Heart left ventricle (tissue), 16 donors: Measurements from ENCODE around the gene CBLIF. TPM values are rescaled to one million over a fixed set of nuclear protein-coding genes. Genes with fewer than 3 reads are reported as not detected.

ENCODE experiments used
- ATAC-seq, 4 donors: fragments of 200-7000 bp; cut with Tn5 transposase; one replicate each; pipeline ENCODE4 v1.9.1; 2020 to 2022; ENCODE audit warnings: moderate library complexity in 4 of 4, mild to moderate bottlenecking in 3 of 4, moderate number of reproducible peaks in 1 of 4
- DNase-seq, 5 donors: peaks; one replicate each; pipeline ENCODE4 v3.0.0-alpha.2; 2020
- H3K27ac ChIP-seq, 12 donors: fragments of 200-600 bp; sonication (generic) in 4 of 12; one replicate each; pipeline versions ENCODE4 v1.5.0 to v1.8.0; 2016 to 2022; ENCODE audit warnings: mild to moderate bottlenecking in 2 of 12
- H3K27me3 ChIP-seq, 9 donors: fragments of 200-600 bp; sonication (generic) in 2 of 9; one replicate each; pipeline versions ENCODE4 v1.5.1 to v1.8.0; 2016 to 2022; ENCODE audit warnings: mild to moderate bottlenecking in 3 of 9
- H3K36me3 ChIP-seq, 9 donors: fragments of 200-600 bp; sonication (generic) in 2 of 9; one replicate each; pipeline versions ENCODE4 v1.5.0 to v1.8.0; 2018 to 2022; ENCODE audit warnings: mild to moderate bottlenecking in 2 of 9
- H3K4me1 ChIP-seq, 12 donors: fragments of 200-600 bp; sonication (generic) in 4 of 12; one replicate each; pipeline versions ENCODE4 v1.5.0 to v1.8.0; 2016 to 2022; ENCODE audit warnings: mild to moderate bottlenecking in 3 of 12
- H3K4me3 ChIP-seq, 12 donors: fragments of 200-600 bp; sonication (generic) in 4 of 12; one replicate each; pipeline versions ENCODE4 v1.5.0 to v1.8.0; 2017 to 2022; ENCODE audit warnings: mild to moderate bottlenecking in 9 of 12, moderate library complexity in 4 of 12
- H3K9me3 ChIP-seq, 12 donors: fragments of 200-600 bp; sonication (generic) in 4 of 12; one replicate each; pipeline versions ENCODE4 v1.5.0 to v1.8.0; 2016 to 2022; ENCODE audit warnings: mild to moderate bottlenecking in 1 of 12
- POLR2A ChIP-seq, 2 donors: fragments of 450-650 bp; IDR thresholded peaks; one replicate each; pipeline ENCODE4 v1.6.1; 2017; ENCODE audit warnings: antibody characterized with exemption in 2 of 2, mild to moderate bottlenecking in 2 of 2, moderate library complexity in 2 of 2
- WGBS, 4 donors: extraction: QIAGEN DNeasy Blood & Tissue Kit in 2 of 4; methylation state at CpG; one replicate each; pipeline versions ENCODE4 v1.1.5 to v1.1.7; 2013 to 2018; 5-methylcytosine and 5-hydroxymethylcytosine counted together
- intact Hi-C, 10 donors: fragments of 100-400 bp; cut with DNase I; formaldehyde crosslinking; loops; one replicate each; pipeline versions ENCODE4 v1.11.1 to v1.14.2; 2022
- polyA plus RNA-seq, 2 donors: library from polyadenylated mRNA; stranded (reverse); fragments of 200-250 nt; gene quantifications; one replicate each; pipeline ENCODE4 v1.2.3, GENCODE V29; 2013
- total RNA-seq, 9 donors: library from RNA; depleted of rRNA in 2 of 9; stranded (reverse); fragments of >200 nt in 2 of 9; fragmentation: NEBNext Ultra II Directional in 3 of 9; extraction: Animal tissue kit (Norgen Biotek cat#: 25700) in 3 of 9; gene quantifications; one replicate each; pipeline versions ENCODE4 v1.1.0 to v1.2.4, GENCODE V29; 2016 to 2023
- TF ChIP-seq, protein P1 (sequence below), 12 donors: fragments of 200-600 bp; sonication (generic) in 4 of 12; IDR thresholded peaks; one replicate each; pipeline versions ENCODE4 v1.5.0 to v1.8.0; 2018 to 2022; ENCODE audit warnings: antibody characterized with exemption in 12 of 12, mild to moderate bottlenecking in 5 of 12
- donor health status: ischemic (EF 13 %, LVEDD 7.1; RV severe dilation, severe dysfunction).
- donor health status: healthy with polysubstance abuse.
- donor health status: DM: no; HTN: yes; CAD: no.
- donor health status: DM: no; HTN: no; CAD: no.
- donor health status: ischemic (EF 25% LVEDD 6.9; RV normal size, moderate dysfunction).
- donor health status: ischemic (EF 25% LVEDD 5.7; RV mildly dilated, moderate dysfunction).
- donor health status: healthy.
- donor health status: DM: yes; HTN: yes; CAD: no.
- donor health status: ischemic (EF 35%, LVEDD 5.7; RV mildly dilated, moderate dysfunction).
- donor health status: nonischemic (EF 11% LVEDD 7.7; RV severe dilation, severe dysfunction).
- donor health status: DM: yes; HTN: yes; CAD: no.
- donor health status: PGD.
- donor health status: ischemic (EF 29% LVEDD 5.4; RV normal size, mild dysfunction).
- donor health status: nonischemic (EF 23%, LVEDD 6.1; RV moderate dilation, normal function).

Gene CBLIF
- total and polyA plus RNA-seq, 11 donors, result not detected

DNA sequence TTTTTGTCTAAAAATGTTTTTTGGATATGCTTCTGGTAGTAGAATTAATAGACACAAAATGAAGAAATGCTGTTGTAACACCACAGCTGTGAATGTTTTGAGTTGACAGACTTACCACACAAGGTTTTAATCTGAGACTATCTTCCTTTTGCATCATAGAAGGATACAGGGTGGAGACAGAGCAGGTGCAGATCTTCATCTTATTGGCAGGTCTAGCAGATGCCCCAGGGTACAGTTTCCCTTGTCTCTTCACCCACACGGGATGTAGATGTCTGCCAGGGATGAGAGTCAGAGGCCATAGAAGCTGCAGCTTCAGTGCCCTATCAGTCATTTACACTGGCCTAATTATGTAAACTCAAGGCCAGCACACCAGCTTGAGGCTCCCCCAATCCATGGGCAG, 34.3 kb upstream of the CBLIF start:
- no peak overlapping the region for H3K4me3 ChIP-seq
- intact Hi-C loops, result no loop called here
- H3K9me3 ChIP-seq, result no peaks in the 10 kb centered on the region
- ATAC-seq (no peak), DNase-seq (no peak)
- TF ChIP-seq POLR2A (IDR thresholded peaks at IDR 0.05), result no peak
- TF ChIP-seq, protein P1, sequence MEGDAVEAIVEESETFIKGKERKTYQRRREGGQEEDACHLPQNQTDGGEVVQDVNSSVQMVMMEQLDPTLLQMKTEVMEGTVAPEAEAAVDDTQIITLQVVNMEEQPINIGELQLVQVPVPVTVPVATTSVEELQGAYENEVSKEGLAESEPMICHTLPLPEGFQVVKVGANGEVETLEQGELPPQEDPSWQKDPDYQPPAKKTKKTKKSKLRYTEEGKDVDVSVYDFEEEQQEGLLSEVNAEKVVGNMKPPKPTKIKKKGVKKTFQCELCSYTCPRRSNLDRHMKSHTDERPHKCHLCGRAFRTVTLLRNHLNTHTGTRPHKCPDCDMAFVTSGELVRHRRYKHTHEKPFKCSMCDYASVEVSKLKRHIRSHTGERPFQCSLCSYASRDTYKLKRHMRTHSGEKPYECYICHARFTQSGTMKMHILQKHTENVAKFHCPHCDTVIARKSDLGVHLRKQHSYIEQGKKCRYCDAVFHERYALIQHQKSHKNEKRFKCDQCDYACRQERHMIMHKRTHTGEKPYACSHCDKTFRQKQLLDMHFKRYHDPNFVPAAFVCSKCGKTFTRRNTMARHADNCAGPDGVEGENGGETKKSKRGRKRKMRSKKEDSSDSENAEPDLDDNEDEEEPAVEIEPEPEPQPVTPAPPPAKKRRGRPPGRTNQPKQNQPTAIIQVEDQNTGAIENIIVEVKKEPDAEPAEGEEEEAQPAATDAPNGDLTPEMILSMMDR (IDR thresholded peaks at IDR 0.05), result no peak
- WGBS, 4 donors, result 58 to 72% (median 63%) methylated on average over 1 of the region's 1 CpG
- H3K4me1 ChIP-seq, result no peaks in the 10 kb centered on the region
- H3K27me3 ChIP-seq, result no peaks in the 10 kb centered on the region
- no peak overlapping the region for H3K27ac ChIP-seq
- no peaks in the 10 kb centered on the region for H3K36me3 ChIP-seq

DNA sequence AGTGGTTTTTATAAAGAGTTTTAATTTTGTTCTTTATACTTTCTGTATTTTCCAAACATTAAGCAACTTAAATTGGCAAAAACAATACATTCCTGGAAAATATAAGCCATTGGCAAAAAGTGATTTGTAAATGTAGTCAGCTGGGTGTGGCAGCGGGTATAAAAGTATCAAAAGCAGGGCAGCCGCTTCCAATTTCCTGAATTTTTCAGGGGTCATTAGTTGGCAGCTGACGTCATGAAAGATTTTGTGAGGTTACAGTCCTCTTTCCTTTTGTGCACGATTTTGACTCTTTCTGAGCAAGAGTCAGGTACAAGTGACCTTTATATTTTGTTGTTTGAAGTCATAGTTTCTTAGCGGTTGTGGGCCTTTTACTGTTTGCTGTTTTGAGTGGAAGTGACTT, 33.3 kb upstream of the CBLIF start, which contains the start of gene OOSP3:
TSS of gene OOSP3 (plus strand) at position 208 of the 400 bp plus-strand sequence. CDS start at position 235, 27 bp downstream.
- intact Hi-C loops, result no loop called here
- Histone ChIP-seq H3K4me3 (no peak within 1 kb of the TSS), H3K36me3 (no peaks in the 10 kb centered on the region), H3K9me3 (no peaks in the 10 kb centered on the region), H3K27ac (no peak within 1 kb of the TSS), H3K4me1 (no peaks in the 10 kb centered on the region), H3K27me3 (no peaks in the 10 kb centered on the region)
- TF ChIP-seq, protein P1 (IDR thresholded peaks at IDR 0.05), result no peak
- TF ChIP-seq POLR2A (IDR thresholded peaks at IDR 0.05), result no peak
- ATAC-seq, result no peak
- 71 to 81% (median 79%) methylated on average over 5 of the region's 5 CpGs for WGBS, 4 donors
- DNase-seq, result no peak

DNA sequence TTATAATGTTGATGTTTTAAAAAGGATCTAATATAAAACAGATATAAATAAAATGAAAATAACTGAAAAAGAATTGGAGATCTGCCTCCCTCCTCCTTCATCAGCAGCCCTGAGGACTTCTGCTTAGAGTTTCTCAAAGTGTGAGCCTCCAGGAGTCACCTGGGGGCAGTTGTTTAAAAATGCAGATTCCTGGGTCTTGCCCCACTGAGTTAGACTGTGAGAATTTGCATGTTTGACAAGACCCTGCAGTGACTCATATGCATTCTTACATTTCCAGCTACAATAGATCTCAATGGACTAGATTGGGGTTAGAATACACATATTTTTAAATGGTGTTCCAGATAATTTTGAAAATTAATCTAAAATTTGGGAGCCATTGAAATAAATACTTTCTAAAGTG, 32.5 kb upstream of the CBLIF start:
- TF ChIP-seq, protein P1 (IDR thresholded peaks at IDR 0.05), result no peak
- no peak for TF ChIP-seq POLR2A (IDR thresholded peaks at IDR 0.05)
- H3K27ac ChIP-seq, result no peak overlapping the region
- DNase-seq (no peak), ATAC-seq (no peak)
- no peaks in the 10 kb centered on the region for H3K9me3 ChIP-seq
- no peaks in the 10 kb centered on the region for H3K27me3 ChIP-seq
- H3K4me3 ChIP-seq, result no peak overlapping the region
- no peaks in the 10 kb centered on the region for H3K4me1 ChIP-seq
- no peaks in the 10 kb centered on the region for H3K36me3 ChIP-seq
- intact Hi-C loops, result no loop called here

DNA sequence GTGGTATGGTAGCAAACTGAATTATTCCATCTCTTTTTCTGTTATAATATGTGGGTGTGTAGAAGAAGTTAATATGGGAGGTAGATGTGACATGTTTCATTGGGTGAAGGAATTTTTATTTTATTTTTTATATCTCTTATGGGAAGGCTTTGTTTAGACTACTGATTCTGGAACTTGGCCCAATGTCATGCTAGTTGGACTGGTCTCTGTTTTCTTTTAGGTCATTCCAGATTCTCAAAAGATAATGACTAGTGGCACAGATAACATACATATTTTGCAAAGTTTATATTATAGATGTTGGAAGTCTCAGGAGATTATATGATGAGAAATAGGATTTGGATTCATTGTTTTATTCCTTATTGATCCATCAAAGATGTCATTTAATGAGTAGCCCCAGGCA, 32.0 kb upstream of the CBLIF start:
- H3K9me3 ChIP-seq, result no peaks in the 10 kb centered on the region
- no peaks in the 10 kb centered on the region for H3K36me3 ChIP-seq
- TF ChIP-seq POLR2A (IDR thresholded peaks at IDR 0.05), result no peak
- TF ChIP-seq, protein P1 (IDR thresholded peaks at IDR 0.05), result no peak
- ATAC-seq (no peak), DNase-seq (no peak)
- H3K27me3 ChIP-seq, result no peaks in the 10 kb centered on the region
- H3K4me1 ChIP-seq, result no peaks in the 10 kb centered on the region
- intact Hi-C loops, result no loop called here
- no peak overlapping the region for H3K27ac ChIP-seq
- no peak overlapping the region for H3K4me3 ChIP-seq
